Upper lobe of left lung (tissue), 6 donors: ENCODE data around the gene THBS2. TPM values are rescaled to one million over a fixed set of nuclear protein-coding genes. Genes with fewer than 3 reads are reported as not detected.

Source experiments
- ATAC-seq, 2 donors: fragments of 200-7000 bp; cut with Tn5 transposase; one replicate each; pipeline ENCODE4 v1.9.1; 2022; ENCODE audit warnings: mild to moderate bottlenecking in 2 of 2, moderate library complexity in 2 of 2; ENCODE audit not compliant: low FRiP score in 2 of 2
- DNase-seq, 2 donors: peaks; one replicate each; pipeline ENCODE4 v3.0.0-alpha.2; 2019 to 2020
- H3K27ac ChIP-seq, 4 donors: fragments of 200-600 bp; sonication (generic); one replicate each; pipeline ENCODE4 v1.5.1; 2016 to 2019
- H3K27me3 ChIP-seq, 4 donors: fragments of 200-600 bp; sonication (generic); one replicate each; pipeline ENCODE4 v1.5.1; 2017 to 2019
- H3K36me3 ChIP-seq, 4 donors: fragments of 200-600 bp; sonication (generic); one replicate each; pipeline ENCODE4 v1.5.1; 2016 to 2019
- H3K4me1 ChIP-seq, 4 donors: fragments of 200-600 bp; sonication (generic); one replicate each; pipeline ENCODE4 v1.5.1; 2018 to 2019
- H3K4me3 ChIP-seq, 4 donors: fragments of 200-600 bp; sonication (generic); one replicate each; pipeline ENCODE4 v1.5.1; 2017 to 2019; ENCODE audit warnings: mild to moderate bottlenecking in 2 of 4, moderate library complexity in 1 of 4
- H3K9me3 ChIP-seq, 4 donors: fragments of 200-600 bp; sonication (generic); one replicate each; pipeline ENCODE4 v1.5.1; 2018 to 2019
- EP300 ChIP-seq, 4 donors: sonication (generic); formaldehyde crosslinking; IDR thresholded peaks; one replicate each; pipeline ENCODE4 v1.5.1; 2017; ENCODE audit warnings: antibody characterized with exemption in 4 of 4, control low read depth in 2 of 4
- POLR2A ChIP-seq, 4 donors: fragments of 450-650 bp; IDR thresholded peaks; one replicate each; pipeline ENCODE4 v1.5.1; 2016 to 2017; ENCODE audit warnings: antibody characterized with exemption in 4 of 4, mild to moderate bottlenecking in 2 of 4
- POLR2AphosphoS5 ChIP-seq, 2 donors: sonication (generic); formaldehyde crosslinking; IDR thresholded peaks; one replicate each; pipeline ENCODE4 v1.5.1; 2017; ENCODE audit warnings: antibody characterized with exemption in 2 of 2
- WGBS, 2 donors: methylation state at CpG; one replicate each; pipeline ENCODE4 v1.1.5; 2017 to 2018; 5-methylcytosine and 5-hydroxymethylcytosine counted together
- total RNA-seq, 6 donors: library from RNA; depleted of rRNA in 4 of 6; stranded (reverse); fragments of >200 nt in 4 of 6; gene quantifications; one replicate each; pipeline versions ENCODE4 v1.1.0 to v1.2.1, GENCODE V29; 2016 to 2021
- TF ChIP-seq, protein P1 (sequence below), 6 experiments: fragments of 450-650 bp in 4 of 6; fragments of 200-600 bp in 2 of 6; sonication (generic) in 2 of 6; IDR thresholded peaks; one replicate each; pipeline ENCODE4 v1.5.1; 2016 to 2019; ENCODE audit warnings: antibody characterized with exemption in 6 of 6
- donor health status: DM: no; HTN: no; CAD: no; lungs with moderate emphysema.
- donor health status: DM: no; HTN: yes; CAD: no; lungs with severe emphysema.

THBS2 gene
- total RNA-seq, 6 donors from 2014 or later = 5.3 to 43.2 (median 17.3) TPM

DNA sequence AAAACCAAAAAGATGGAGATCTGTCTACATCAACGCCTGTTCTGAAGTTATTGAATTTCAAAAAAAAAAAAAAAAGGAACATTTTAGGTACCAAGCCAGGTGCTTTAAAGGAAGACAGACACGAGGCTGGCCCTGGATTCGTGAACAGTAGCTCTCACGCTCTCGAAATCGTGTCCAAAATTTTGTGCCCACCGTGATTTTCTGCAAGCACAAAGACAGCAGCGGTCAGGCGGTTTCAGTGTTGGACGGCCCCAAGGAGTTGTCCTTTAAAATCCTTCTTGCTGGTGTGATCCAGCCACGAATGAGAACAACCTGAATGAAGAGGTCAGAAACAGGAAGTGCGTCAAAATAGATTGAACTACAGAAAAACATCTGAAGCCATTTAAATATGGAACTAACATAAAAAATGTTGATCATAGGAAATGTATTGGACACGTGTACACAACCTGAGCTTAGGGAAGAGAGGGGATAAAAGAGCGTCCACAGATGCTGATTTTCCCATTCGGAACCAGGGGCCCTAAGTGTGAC lies 78.2 kb downstream of the THBS2 start:
- no peaks in the 10 kb centered on the region for H3K36me3 ChIP-seq
- H3K27ac ChIP-seq = no peak overlapping the region
- TF ChIP-seq, protein P1, sequence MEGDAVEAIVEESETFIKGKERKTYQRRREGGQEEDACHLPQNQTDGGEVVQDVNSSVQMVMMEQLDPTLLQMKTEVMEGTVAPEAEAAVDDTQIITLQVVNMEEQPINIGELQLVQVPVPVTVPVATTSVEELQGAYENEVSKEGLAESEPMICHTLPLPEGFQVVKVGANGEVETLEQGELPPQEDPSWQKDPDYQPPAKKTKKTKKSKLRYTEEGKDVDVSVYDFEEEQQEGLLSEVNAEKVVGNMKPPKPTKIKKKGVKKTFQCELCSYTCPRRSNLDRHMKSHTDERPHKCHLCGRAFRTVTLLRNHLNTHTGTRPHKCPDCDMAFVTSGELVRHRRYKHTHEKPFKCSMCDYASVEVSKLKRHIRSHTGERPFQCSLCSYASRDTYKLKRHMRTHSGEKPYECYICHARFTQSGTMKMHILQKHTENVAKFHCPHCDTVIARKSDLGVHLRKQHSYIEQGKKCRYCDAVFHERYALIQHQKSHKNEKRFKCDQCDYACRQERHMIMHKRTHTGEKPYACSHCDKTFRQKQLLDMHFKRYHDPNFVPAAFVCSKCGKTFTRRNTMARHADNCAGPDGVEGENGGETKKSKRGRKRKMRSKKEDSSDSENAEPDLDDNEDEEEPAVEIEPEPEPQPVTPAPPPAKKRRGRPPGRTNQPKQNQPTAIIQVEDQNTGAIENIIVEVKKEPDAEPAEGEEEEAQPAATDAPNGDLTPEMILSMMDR (IDR thresholded peaks at IDR 0.05) = no peak
- TF ChIP-seq POLR2AphosphoS5 (IDR thresholded peaks at IDR 0.05) = no peak
- no peak for TF ChIP-seq EP300 (IDR thresholded peaks at IDR 0.05)
- TF ChIP-seq POLR2A (IDR thresholded peaks at IDR 0.05) = no peak
- H3K27me3 ChIP-seq = no peaks in the 10 kb centered on the region
- WGBS, 2 donors = 87 to 89% methylated on average over 15 of the region's 15 CpGs
- ATAC-seq = no peak
- H3K4me3 ChIP-seq = no peak overlapping the region
- no peaks in the 10 kb centered on the region for H3K4me1 ChIP-seq
- no peak for DNase-seq
- H3K9me3 ChIP-seq = no peaks in the 10 kb centered on the region

DNA sequence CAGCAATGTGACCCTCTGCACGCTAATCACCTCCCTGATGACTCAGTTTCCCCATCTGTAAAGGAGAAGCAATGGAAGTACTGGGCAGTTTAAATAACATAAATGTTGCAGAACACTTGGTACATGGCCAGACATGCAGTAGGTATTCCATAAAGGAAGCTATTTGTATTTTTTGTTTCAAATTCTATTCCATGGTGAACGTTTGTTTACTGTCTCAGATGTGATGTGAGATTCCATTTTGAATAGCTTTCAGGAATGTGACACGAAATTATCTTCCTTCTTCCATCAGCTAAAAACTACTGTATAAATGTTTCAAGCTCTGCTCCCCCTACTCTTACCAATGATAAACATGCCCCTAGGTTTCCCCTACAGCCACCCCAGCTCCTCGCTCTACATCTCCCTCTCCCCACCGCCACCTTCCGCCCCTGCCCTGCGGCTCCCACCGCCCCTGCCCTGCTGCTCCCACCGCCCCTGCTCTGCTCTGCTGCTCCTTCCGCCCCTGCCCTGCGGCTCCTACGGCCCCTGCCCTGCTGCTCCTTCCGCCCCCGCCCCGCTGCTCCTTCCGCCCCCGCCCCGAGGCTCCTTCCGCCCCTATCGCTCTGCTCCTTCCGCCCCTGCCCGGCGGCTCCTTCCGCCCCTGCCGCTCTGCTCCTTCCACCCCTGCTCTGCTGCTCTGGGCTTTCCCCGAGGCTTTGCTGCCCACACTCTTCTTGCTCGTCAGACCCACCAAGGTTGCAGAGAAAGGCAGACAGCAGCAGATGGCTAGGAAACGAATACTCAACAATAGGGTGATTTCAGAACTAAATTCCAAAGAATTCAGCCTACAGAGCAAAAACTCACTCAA lies 78.9 kb downstream of the THBS2 start:
- H3K4me1 ChIP-seq = no peaks in the 10 kb centered on the region
- no peak for ATAC-seq
- no peaks in the 10 kb centered on the region for H3K27me3 ChIP-seq
- no peak for TF ChIP-seq POLR2AphosphoS5 (IDR thresholded peaks at IDR 0.05)
- TF ChIP-seq, protein P1 (IDR thresholded peaks at IDR 0.05) = no peak
- no peak for TF ChIP-seq POLR2A (IDR thresholded peaks at IDR 0.05)
- TF ChIP-seq EP300 (IDR thresholded peaks at IDR 0.05) = no peak
- no peaks in the 10 kb centered on the region for H3K36me3 ChIP-seq
- H3K9me3 ChIP-seq = no peaks in the 10 kb centered on the region
- H3K4me3 ChIP-seq = no peak overlapping the region
- no peak for DNase-seq
- 78 to 83% methylated on average over 22 to 23 of the region's 28 CpGs for WGBS, 2 donors
- no peak overlapping the region for H3K27ac ChIP-seq

DNA sequence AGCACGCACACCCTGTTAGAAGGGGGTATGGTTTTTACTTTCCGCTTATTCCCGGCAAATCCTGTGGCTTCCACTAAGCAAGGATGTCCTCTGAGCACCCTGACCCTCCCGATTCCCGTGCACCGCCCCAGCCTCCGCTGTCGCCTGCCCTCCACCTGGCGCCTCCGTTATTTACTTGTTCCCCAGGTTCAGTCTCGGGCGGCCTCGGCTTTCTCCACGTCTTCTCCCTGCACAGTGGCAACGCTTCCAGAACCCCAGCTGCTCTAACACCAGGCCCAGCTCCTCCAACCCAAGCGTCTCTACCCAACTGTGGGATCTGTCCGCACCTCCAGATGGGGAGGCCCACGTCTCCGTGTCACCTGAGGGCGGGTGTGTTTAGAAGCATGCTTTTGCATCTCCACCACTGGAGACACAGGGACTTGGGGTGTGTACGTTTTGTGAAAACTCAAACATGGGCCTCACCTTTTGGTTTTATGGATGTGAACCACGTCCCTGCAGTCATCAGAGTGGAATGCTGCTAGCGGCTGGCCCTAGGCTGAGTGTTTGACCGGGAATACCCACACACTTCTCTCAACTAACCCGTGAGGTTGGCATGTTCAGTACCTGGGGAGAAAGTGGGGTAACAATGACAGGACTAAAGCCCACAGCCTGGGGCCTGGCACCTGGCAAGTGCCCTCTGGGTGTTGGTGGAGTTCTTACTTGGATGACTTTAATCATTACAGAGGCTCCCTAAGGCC lies 79.9 kb downstream of the THBS2 start:
- DNase-seq = no peak
- Histone ChIP-seq H3K4me3 (no peak overlapping the region), H3K27me3 (no peaks in the 10 kb centered on the region), H3K9me3 (no peaks in the 10 kb centered on the region), H3K4me1 (no peaks in the 10 kb centered on the region), H3K36me3 (no peaks in the 10 kb centered on the region), H3K27ac (no peak overlapping the region)
- ATAC-seq = no peak
- 95 to 96% methylated on average over 17 to 25 of the region's 25 CpGs for WGBS, 2 donors
- TF ChIP-seq POLR2A (IDR thresholded peaks at IDR 0.05) (no peak), POLR2AphosphoS5 (IDR thresholded peaks at IDR 0.05) (no peak), EP300 (IDR thresholded peaks at IDR 0.05) (no peak)
- TF ChIP-seq, protein P1 (IDR thresholded peaks at IDR 0.05) = no peak

DNA sequence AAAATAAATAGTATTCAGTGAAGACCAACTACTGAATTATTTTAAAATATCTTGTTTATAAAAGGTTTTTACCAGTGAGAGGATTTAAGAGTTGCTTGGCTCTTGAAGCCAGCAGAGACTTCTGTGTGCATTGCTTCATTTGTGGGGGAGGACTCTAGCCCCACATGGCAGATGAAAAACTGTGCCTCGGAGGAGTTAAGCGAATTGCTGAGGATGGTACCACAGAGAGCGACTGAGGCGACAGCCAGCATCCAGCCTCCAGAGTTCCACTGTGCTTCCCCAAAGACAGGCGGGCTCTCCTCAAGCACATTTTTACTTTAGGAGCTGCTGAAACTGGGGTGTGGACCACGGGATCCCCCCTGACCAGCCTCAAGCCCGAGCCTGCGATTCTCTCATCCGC lies 80.7 kb downstream of the THBS2 start:
- TF ChIP-seq POLR2A (IDR thresholded peaks at IDR 0.05) = no peak
- TF ChIP-seq POLR2AphosphoS5 (IDR thresholded peaks at IDR 0.05) = no peak
- no peak overlapping the region for H3K27ac ChIP-seq
- WGBS, 2 donors = 86 to 95% methylated on average over 7 to 9 of the region's 9 CpGs

DNA sequence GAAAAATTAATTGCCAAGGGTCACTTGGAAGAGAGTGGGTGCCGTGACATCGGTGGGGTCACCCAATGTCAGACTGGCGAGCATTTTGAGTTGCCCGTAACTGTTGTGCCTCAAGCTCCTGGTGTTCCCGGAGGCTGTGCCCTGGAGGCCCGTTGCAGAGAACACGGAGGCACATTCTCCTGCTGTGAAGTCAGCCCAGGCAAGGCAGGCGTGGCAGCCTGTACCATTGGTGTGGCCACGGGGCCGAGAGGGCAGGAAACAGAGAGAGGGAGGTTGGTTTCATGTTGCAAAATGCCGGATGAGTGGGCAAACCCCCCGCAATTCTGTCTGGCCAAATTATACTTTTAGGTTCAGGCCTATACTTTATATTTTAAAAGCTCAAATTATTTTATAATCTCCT lies 81.2 kb downstream of the THBS2 start:
- H3K36me3 ChIP-seq = no peaks in the 10 kb centered on the region
- peak in 1 of 2 donors; percentile 42 for ATAC-seq
- no peak overlapping the region for H3K27ac ChIP-seq
- DNase-seq = no peak
- TF ChIP-seq EP300 (IDR thresholded peaks at IDR 0.05) (no peak), POLR2AphosphoS5 (IDR thresholded peaks at IDR 0.05) (no peak), POLR2A (IDR thresholded peaks at IDR 0.05) (no peak)
- TF ChIP-seq, protein P1 (IDR thresholded peaks at IDR 0.05) = no peak
- WGBS, 2 donors = 64 to 73% methylated on average over 12 of the region's 12 CpGs
- no peak overlapping the region for H3K4me3 ChIP-seq
- H3K27me3 ChIP-seq = no peaks in the 10 kb centered on the region
- no peaks in the 10 kb centered on the region for H3K9me3 ChIP-seq
- no peaks in the 10 kb centered on the region for H3K4me1 ChIP-seq

More for the DNA sequence above, 80.7 kb downstream of the THBS2 start:
- Histone ChIP-seq H3K4me1 (no peaks in the 10 kb centered on the region), H3K4me3 (no peak overlapping the region), H3K36me3 (no peaks in the 10 kb centered on the region), H3K9me3 (no peaks in the 10 kb centered on the region), H3K27me3 (no peaks in the 10 kb centered on the region)
- ATAC-seq (no peak), DNase-seq (no peak)
